ENCODE data around the gene MYLK4.

MYLK4 gene

GRCh38 chr6:2633736-2634135 is 117.0 kb downstream of the MYLK4 start:
- DNase-seq (ENCODE audit: low read depth in 3 of 3): no peak

GRCh38 chr6:2632976-2633584 is 117.6 kb downstream of the MYLK4 start:
- no peak for DNase-seq (ENCODE audit: low read depth in 3 of 3)

- no peak for DNase-seq (ENCODE audit: low read depth in 3 of 3)
Measured at GRCh38 chr6:2632368-2632767, 118.4 kb downstream of the MYLK4 start.

GRCh38 chr6:2630891-2631571 is 119.7 kb downstream of the MYLK4 start:
- DNase-seq (ENCODE audit: low read depth in 3 of 3): no peak

GRCh38 chr6:2630359-2630758 is 120.4 kb downstream of the MYLK4 start:
- no peak for DNase-seq (ENCODE audit: low read depth in 3 of 3)

GRCh38 chr6:2626401-2626800 is 124.3 kb downstream of the MYLK4 start:
- no peak for DNase-seq (ENCODE audit: low read depth in 3 of 3)

GRCh38 chr6:2625581-2625980 is 125.1 kb downstream of the MYLK4 start:
- DNase-seq (ENCODE audit: low read depth in 3 of 3): no peak

GRCh38 chr6:2624177-2624576 is 126.5 kb downstream of the MYLK4 start:
- DNase-seq (ENCODE audit: low read depth in 3 of 3): no peak

- DNase-seq (ENCODE audit: low read depth in 3 of 3): no peak
Measured at GRCh38 chr6:2623295-2623694, 127.4 kb downstream of the MYLK4 start.

GRCh38 chr6:2622671-2623070 is 128.1 kb downstream of the MYLK4 start:
- no peak for DNase-seq (ENCODE audit: low read depth in 3 of 3)

GRCh38 chr6:2619651-2620050 is 131.1 kb downstream of the MYLK4 start:
- no peak for DNase-seq (ENCODE audit: low read depth in 3 of 3)

GRCh38 chr6:2617729-2618128 is 133.0 kb downstream of the MYLK4 start:
- DNase-seq (ENCODE audit: low read depth in 3 of 3): no peak

- no peak for DNase-seq (ENCODE audit: low read depth in 3 of 3)
Measured at GRCh38 chr6:2616811-2617210, 133.9 kb downstream of the MYLK4 start.

GRCh38 chr6:2615251-2615650 is 135.5 kb downstream of the MYLK4 start:
- no peak for DNase-seq (ENCODE audit: low read depth in 3 of 3)

- no peak for DNase-seq (ENCODE audit: low read depth in 3 of 3)
Measured at GRCh38 chr6:2614846-2615245, 135.9 kb downstream of the MYLK4 start.

GRCh38 chr6:2614155-2614554 is 136.6 kb downstream of the MYLK4 start:
- DNase-seq (ENCODE audit: low read depth in 3 of 3): no peak
